Neural progenitor cell (in vitro differentiated cells): ENCODE data around the gene AOX1. TPM values are rescaled to one million over a fixed set of nuclear protein-coding genes. Genes with fewer than 3 reads are reported as not detected.

Experiments used
- total RNA-seq: library from RNA; depleted of rRNA; stranded (reverse); fragments of >200 nt; gene quantifications from 2 replicates; pipeline ENCODE4 v1.2.3, GENCODE V29; 2015; ENCODE audit warnings: low replicate concordance

AOX1 gene
- total RNA-seq, 1 donor from 2014 or later = 6.2 TPM

Other genes with a start within 250 kb of the AOX1 start
- 9.5 and 15.0 TPM in 2 replicates for gene KCTD18, start 75.9 kb upstream of the AOX1 start, total RNA-seq
- gene SGO2, start 59.8 kb upstream of the AOX1 start, total RNA-seq = 46.4 and 83.8 TPM in 2 replicates
- 374 and 421 TPM in 2 replicates for gene BZW1, start 225.9 kb downstream of the AOX1 start, total RNA-seq